Stimulated activated CD4-positive, alpha-beta T cell treated with anti-CD3 and anti-CD28 coated beads, TNF-alpha, amount 100 ng/mL, for 48 hours (primary cell): ENCODE data around the gene KSR1.
"Not testable (repeated sequence)": the region's sequence is repeated elsewhere in the genome, so short reads cannot be mapped to it uniquely, and the experiment has no call there.

Experiments
- DNase-seq, 3 donors: peaks; one replicate each; pipeline ENCODE4 v3.0.0-alpha.2; 2020; ENCODE audit warnings: low read depth in 3 of 3

Gene KSR1

GRCh38 chr17:27633312-27634025 is 177.2 kb downstream of the KSR1 start:
- DNase-seq = no peak

- DNase-seq = no peak
Measured at GRCh38 chr17:27634026-27634335, 177.7 kb downstream of the KSR1 start.

- DNase-seq = no peak
Measured at GRCh38 chr17:27634776-27635175, 178.5 kb downstream of the KSR1 start.

- no peak for DNase-seq
Measured at GRCh38 chr17:27635275-27635823, 179.1 kb downstream of the KSR1 start.

GRCh38 chr17:27636005-27636520 is 179.8 kb downstream of the KSR1 start:
- DNase-seq = not testable (repeated sequence)

- DNase-seq = not testable (repeated sequence)
Measured at GRCh38 chr17:27637818-27638217, 181.6 kb downstream of the KSR1 start.

GRCh38 chr17:27638415-27638914 is 182.2 kb downstream of the KSR1 start:
- not testable (repeated sequence) for DNase-seq

GRCh38 chr17:27640790-27641189 is 184.5 kb downstream of the KSR1 start:
- no peak for DNase-seq

GRCh38 chr17:27644586-27644985 is 188.3 kb downstream of the KSR1 start:
- DNase-seq = no peak

GRCh38 chr17:27645621-27646020 is 189.4 kb downstream of the KSR1 start:
- not testable (repeated sequence) for DNase-seq

GRCh38 chr17:27646232-27646631 is 190.0 kb downstream of the KSR1 start:
- DNase-seq = no peak

GRCh38 chr17:27647765-27648164 is 191.5 kb downstream of the KSR1 start:
- DNase-seq = no peak

GRCh38 chr17:27649111-27649571 is 192.9 kb downstream of the KSR1 start:
- DNase-seq = not testable (repeated sequence)

- no peak for DNase-seq
Measured at GRCh38 chr17:27649929-27650328, 193.7 kb downstream of the KSR1 start.

- DNase-seq = no peak
Measured at GRCh38 chr17:27650836-27651235, 194.6 kb downstream of the KSR1 start.

- peak; percentile 54 to 57 (median 55) for DNase-seq
Measured at GRCh38 chr17:27651411-27652345, 195.4 kb downstream of the KSR1 start.

GRCh38 chr17:27653449-27653971 is 197.3 kb downstream of the KSR1 start:
- not testable (repeated sequence) for DNase-seq

GRCh38 chr17:27654136-27654535 is 197.9 kb downstream of the KSR1 start:
- no peak for DNase-seq

- DNase-seq = peak; percentile 59 to 71 (median 60)
Measured at GRCh38 chr17:27654654-27655524, 198.6 kb downstream of the KSR1 start.

GRCh38 chr17:27655525-27656111 is 199.4 kb downstream of the KSR1 start:
- not testable (repeated sequence) for DNase-seq
